ENCODE measurements around the gene ST13. TPM values are rescaled to one million over a fixed set of nuclear protein-coding genes. Genes with fewer than 3 reads are reported as not detected.

Gene ST13
- total and polyA plus RNA-seq, 8 donors = 30.4 to 142 (median 95.7) TPM

DNA sequence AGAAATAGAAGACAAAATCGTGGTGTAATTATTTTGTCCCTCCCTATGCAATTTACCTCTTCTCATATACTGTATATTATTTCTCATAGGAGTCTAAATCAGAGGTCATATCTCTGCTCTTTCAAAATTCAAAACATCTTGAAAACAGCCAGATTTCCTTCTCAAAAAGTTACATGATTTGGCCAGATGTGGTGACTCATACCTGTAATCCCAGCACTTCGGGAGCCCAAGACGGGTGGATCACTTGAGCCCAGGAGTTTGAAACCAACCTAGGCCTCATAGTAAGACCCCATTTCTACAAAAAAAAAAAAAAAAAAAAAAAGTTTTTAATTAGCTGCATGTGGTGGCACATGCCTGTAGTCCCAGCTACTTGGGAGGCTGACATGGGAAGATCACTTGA is 34.4 kb upstream of the ST13 start:
- H3K27me3 ChIP-seq = no peaks in the 10 kb centered on the region
- TF ChIP-seq, protein P1, sequence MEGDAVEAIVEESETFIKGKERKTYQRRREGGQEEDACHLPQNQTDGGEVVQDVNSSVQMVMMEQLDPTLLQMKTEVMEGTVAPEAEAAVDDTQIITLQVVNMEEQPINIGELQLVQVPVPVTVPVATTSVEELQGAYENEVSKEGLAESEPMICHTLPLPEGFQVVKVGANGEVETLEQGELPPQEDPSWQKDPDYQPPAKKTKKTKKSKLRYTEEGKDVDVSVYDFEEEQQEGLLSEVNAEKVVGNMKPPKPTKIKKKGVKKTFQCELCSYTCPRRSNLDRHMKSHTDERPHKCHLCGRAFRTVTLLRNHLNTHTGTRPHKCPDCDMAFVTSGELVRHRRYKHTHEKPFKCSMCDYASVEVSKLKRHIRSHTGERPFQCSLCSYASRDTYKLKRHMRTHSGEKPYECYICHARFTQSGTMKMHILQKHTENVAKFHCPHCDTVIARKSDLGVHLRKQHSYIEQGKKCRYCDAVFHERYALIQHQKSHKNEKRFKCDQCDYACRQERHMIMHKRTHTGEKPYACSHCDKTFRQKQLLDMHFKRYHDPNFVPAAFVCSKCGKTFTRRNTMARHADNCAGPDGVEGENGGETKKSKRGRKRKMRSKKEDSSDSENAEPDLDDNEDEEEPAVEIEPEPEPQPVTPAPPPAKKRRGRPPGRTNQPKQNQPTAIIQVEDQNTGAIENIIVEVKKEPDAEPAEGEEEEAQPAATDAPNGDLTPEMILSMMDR (IDR thresholded peaks at IDR 0.05) = no peak
- no peak for ATAC-seq
- no peak overlapping the region for H3K27ac ChIP-seq
- no peaks in the 10 kb centered on the region for H3K9me3 ChIP-seq
- H3K4me3 ChIP-seq = no peak overlapping the region
- 84 to 86% methylated on average over 3 of the region's 3 CpGs for WGBS, 2 donors
- H3K36me3 ChIP-seq = peaks cover 0 to 22% (median 7%) of the 10 kb centered on the region in 3 donors
- no peak for DNase-seq
- no peak for FAIRE-seq
- intact Hi-C loops (cut with DNase I) = no loop called here
- no peaks in the 10 kb centered on the region for H3K4me1 ChIP-seq

DNA sequence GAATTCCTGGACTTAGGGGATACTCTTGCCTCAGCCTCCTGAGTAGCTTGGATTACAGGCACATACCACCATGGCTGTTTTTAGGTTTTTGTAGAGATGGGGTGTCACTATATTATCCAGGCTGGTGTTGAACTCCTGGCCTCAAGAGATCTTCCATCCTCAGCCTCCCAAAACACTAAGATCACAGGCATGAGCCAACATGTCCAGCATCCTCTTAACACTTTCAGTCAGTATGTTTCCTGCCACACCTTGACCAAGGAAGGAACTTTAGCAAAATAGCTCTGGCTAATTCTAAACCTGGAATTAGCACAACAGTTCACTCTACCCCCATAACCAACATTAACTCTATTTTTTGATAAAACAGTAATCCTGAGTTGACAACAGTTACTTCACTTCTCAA is 32.7 kb upstream of the ST13 start:
- Histone ChIP-seq H3K27ac (no peak overlapping the region), H3K27me3 (no peaks in the 10 kb centered on the region), H3K4me3 (no peak overlapping the region), H3K4me1 (no peaks in the 10 kb centered on the region), H3K36me3 (peaks cover 0 to 21% (median 7%) of the 10 kb centered on the region in 3 donors), H3K9me3 (no peaks in the 10 kb centered on the region)
- FAIRE-seq = no peak
- no peak for ATAC-seq
- DNase-seq = no peak
- TF ChIP-seq, protein P1 (IDR thresholded peaks at IDR 0.05) = no peak
- intact Hi-C loops (cut with DNase I) = no loop called here

DNA sequence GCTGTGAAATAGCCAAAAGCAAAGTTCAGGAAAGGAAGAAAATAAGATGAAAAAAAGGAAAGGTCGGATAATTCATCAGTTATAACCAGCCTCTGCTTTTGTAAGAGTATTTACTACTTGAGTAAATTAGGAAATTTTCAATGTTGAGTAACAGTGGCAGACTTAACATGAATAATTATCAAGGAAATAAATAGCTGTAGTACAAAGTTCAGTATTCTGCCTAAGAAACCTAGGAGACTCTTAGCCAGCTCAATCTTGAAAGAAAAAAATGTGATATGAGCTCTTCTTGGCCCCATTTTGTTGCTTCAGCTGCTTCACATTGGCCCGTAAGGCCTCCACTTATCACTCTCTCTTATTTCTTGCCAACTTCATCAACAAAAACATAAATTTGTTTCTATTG is 22.5 kb upstream of the ST13 start:
- no peak for FAIRE-seq
- TF ChIP-seq, protein P1 (IDR thresholded peaks at IDR 0.05) = no peak
- ATAC-seq = peak; percentile 73 to 84 (median 78)
- no peak overlapping the region for H3K4me3 ChIP-seq
- H3K27me3 ChIP-seq = no peaks in the 10 kb centered on the region
- WGBS, 2 donors = 25 to 41% methylated on average over 2 of the region's 2 CpGs
- H3K36me3 ChIP-seq = peaks cover 0 to 19% (median 13%) of the 10 kb centered on the region in 3 donors
- peaks cover 3 to 19% (median 9%) of the 10 kb centered on the region in 3 donors for H3K4me1 ChIP-seq
- peak overlapping the region in 2 of 4 donors; percentile 37 to 42 for H3K27ac ChIP-seq
- intact Hi-C loops (cut with DNase I) = no loop called here
- H3K9me3 ChIP-seq = no peaks in the 10 kb centered on the region
- no peak for DNase-seq

GRCh38 chr22:40877488-40877887 is 21.0 kb upstream of the ST13 start:
- WGBS, 2 donors = 31 to 35% methylated on average over 3 of the region's 3 CpGs

GRCh38 chr22:40876907-40877306 is 20.5 kb upstream of the ST13 start:
- no peaks in the 10 kb centered on the region for H3K27me3 ChIP-seq
- H3K4me3 ChIP-seq = no peak overlapping the region
- TF ChIP-seq, protein P1 (IDR thresholded peaks at IDR 0.05) = no peak
- WGBS, 2 donors = 24 to 59% methylated on average over 1 of the region's 1 CpG
- H3K9me3 ChIP-seq = no peaks in the 10 kb centered on the region
- H3K27ac ChIP-seq = no peak overlapping the region
- peaks cover 3 to 19% (median 9%) of the 10 kb centered on the region in 3 donors for H3K4me1 ChIP-seq
- FAIRE-seq = no peak
- no peak for DNase-seq
- peaks cover 0 to 5% (median 2%) of the 10 kb centered on the region in 3 donors for H3K36me3 ChIP-seq
- ATAC-seq = no peak
- intact Hi-C loops (cut with DNase I) = no loop called here

More at GRCh38 chr22:40877488-40877887, 21.0 kb upstream of the ST13 start:
- FAIRE-seq = no peak
- Histone ChIP-seq H3K4me1 (peaks cover 3 to 19% (median 9%) of the 10 kb centered on the region in 3 donors), H3K36me3 (peaks cover 0 to 7% (median 6%) of the 10 kb centered on the region in 3 donors), H3K27me3 (no peaks in the 10 kb centered on the region), H3K4me3 (no peak overlapping the region), H3K9me3 (no peaks in the 10 kb centered on the region), H3K27ac (peak overlapping the region in 1 of 4 donors; percentile 38)
- peak in 2 of 4 donors; percentile 25 to 31 for ATAC-seq
- intact Hi-C loops (cut with DNase I) = no loop called here
- DNase-seq = no peak
- TF ChIP-seq, protein P1 (IDR thresholded peaks at IDR 0.05) = no peak

Measured in pancreas (tissue), 10 donors.